ENCODE data around the gene SLIT3. TPM values are rescaled to one million over a fixed set of nuclear protein-coding genes. Genes with fewer than 3 reads are reported as not detected.
A peak's percentile ranks its signal among the peaks of the same experiment; 100 is the strongest.
"Not testable (repeated sequence)": the region's sequence is repeated elsewhere in the genome, so short reads cannot be mapped to it uniquely, and the experiment has no call there.

The SLIT3 gene
- total and polyA plus RNA-seq, 9 of the 15 experiments (the other 6 are each of a cell fraction or from before 2014, with no cell fraction given), result 0.01 to 0.04 TPM; not detected in 7

- 2% methylated on average over 2 of the region's 2 CpGs for WGBS (ENCODE audit: insufficient coverage, low coverage, missing lambda C conversion rate)
- FAIRE-seq; CTCF ChIA-PET (ENCODE audit: low intra/inter-chr PET ratio); H3K4me1 ChIP-seq (replicated peaks in 1 of 2; ENCODE audit: control insufficient read depth in 2 of 2, insufficient read depth in 2 of 2, low read length in 2 of 2); H3K4me2 ChIP-seq (ENCODE audit: insufficient read depth, low read length); H3K9me3 ChIP-seq (replicated peaks; ENCODE audit: control insufficient read depth, insufficient read depth, low read depth, low read length); H3K9ac ChIP-seq (ENCODE audit: insufficient read depth in 1 of 2, low read depth in 2 of 2, low read length in 2 of 2); H3K27me3 ChIP-seq (ENCODE audit: control insufficient read depth in 2 of 2, insufficient read depth in 2 of 2, low read length in 2 of 2); H3K36me3 ChIP-seq (ENCODE audit: control insufficient read depth, insufficient read depth, low read length); BruUV-seq (replicated peaks); in situ Hi-C loops (cut with MboI); H3K9me1 ChIP-seq (ENCODE audit: control insufficient read depth, insufficient read depth, low read length); H3K79me2 ChIP-seq (ENCODE audit: control insufficient read depth, insufficient read depth, low read length); H4K20me1 ChIP-seq (replicated peaks; ENCODE audit: control insufficient read depth, insufficient read depth, low read length); DNase-seq (ENCODE audit: extremely low read depth in 1 of 4, low spot score in 3 of 4); H2AFZ ChIP-seq (ENCODE audit: low read depth, low read length); H3K27ac ChIP-seq (ENCODE audit: extremely low read depth, low read depth, low read length); H3K4me3 ChIP-seq; intact Hi-C loops (cut with micrococcal nuclease); ATAC-seq: not testable (repeated sequence)
- POLR2A ChIA-PET, result interaction anchor here (0.5 kb wide), 1 partner anchor 171 kb away, joined by 3 read pairs; no protein-coding TSS in a partner anchor
- TF ChIP-seq ZNF146 (CRISPR knock-in tag; IDR thresholded peaks at IDR 0.05; ENCODE audit: unreplicated experiment), result peak; percentile 10
Measured at GRCh38 chr5:169105582-169105981, 195.4 kb downstream of the SLIT3 start.

GRCh38 chr5:169104937-169105494 is 195.9 kb downstream of the SLIT3 start:
- intact Hi-C loops (cut with micrococcal nuclease), result no loop called here
- no TSS peak for BruUV-seq (replicated peaks)
- no peaks in the 10 kb centered on the region for H3K36me3 ChIP-seq (ENCODE audit: control insufficient read depth, insufficient read depth, low read length)

More at GRCh38 chr5:169104937-169105494, 195.9 kb downstream of the SLIT3 start:
- ChIA-PET POLR2A (no interaction called here), CTCF (ENCODE audit: low intra/inter-chr PET ratio) (no interaction called here)
- H3K9ac ChIP-seq (ENCODE audit: insufficient read depth in 1 of 2, low read depth in 2 of 2, low read length in 2 of 2), result no peak overlapping the region
- no peaks in the 10 kb centered on the region for H4K20me1 ChIP-seq (replicated peaks; ENCODE audit: control insufficient read depth, insufficient read depth, low read length)
- H3K4me3 ChIP-seq, result no peak overlapping the region
- H3K4me2 ChIP-seq (ENCODE audit: insufficient read depth, low read length), result no peak overlapping the region
- no peak for DNase-seq (ENCODE audit: extremely low read depth in 1 of 4, low spot score in 3 of 4)
- H3K9me1 ChIP-seq (ENCODE audit: control insufficient read depth, insufficient read depth, low read length), result no peaks in the 10 kb centered on the region
- H3K27ac ChIP-seq (ENCODE audit: extremely low read depth, low read depth, low read length), result no peak overlapping the region
- H3K27me3 ChIP-seq (ENCODE audit: control insufficient read depth in 2 of 2, insufficient read depth in 2 of 2, low read length in 2 of 2), result no peaks in the 10 kb centered on the region
- no peak for FAIRE-seq
- H3K79me2 ChIP-seq (ENCODE audit: control insufficient read depth, insufficient read depth, low read length), result no peaks in the 10 kb centered on the region
- H2AFZ ChIP-seq (ENCODE audit: low read depth, low read length), result no peak overlapping the region
- no peak for ATAC-seq
- WGBS (ENCODE audit: insufficient coverage, low coverage, missing lambda C conversion rate), result under 1% methylated on average over 15 of the region's 15 CpGs
- H3K9me3 ChIP-seq (replicated peaks; ENCODE audit: control insufficient read depth, insufficient read depth, low read depth, low read length), result no peaks in the 10 kb centered on the region
- no peaks in the 10 kb centered on the region for H3K4me1 ChIP-seq (replicated peaks in 1 of 2; ENCODE audit: control insufficient read depth in 2 of 2, insufficient read depth in 2 of 2, low read length in 2 of 2)
- in situ Hi-C loops (cut with MboI), result no loop called here
- TF ChIP-seq ELK1 (CRISPR knock-in tag; IDR thresholded peaks at IDR 0.05) (no peak), ZBTB7A (IDR thresholded peaks at IDR 0.05; ENCODE audit: borderline replicate concordance, control insufficient read depth, low read depth, low read length) (no peak), ZNF232 (CRISPR knock-in tag; IDR thresholded peaks at IDR 0.05) (no peak), HEY1 (CRISPR knock-in tag; IDR thresholded peaks at IDR 0.05; ENCODE audit: borderline replicate concordance) (no peak), ZFP1 (CRISPR knock-in tag; IDR thresholded peaks at IDR 0.05) (no peak), KLF10 (CRISPR knock-in tag; IDR thresholded peaks at IDR 0.05) (no peak)
